ENCODE measurements around the gene POLK. TPM values are rescaled to one million over a fixed set of nuclear protein-coding genes. Genes with fewer than 3 reads are reported as not detected.
A peak's percentile ranks its signal among the peaks of the same experiment; 100 is the strongest.
"Not testable (repeated sequence)": the region's sequence is repeated elsewhere in the genome, so short reads cannot be mapped to it uniquely, and the experiment has no call there.

POLK gene
- total RNA-seq, 1 donor from 2014 or later = 40.4 TPM

GRCh38 chr5:75521195-75521594 lies 9.5 kb downstream of the POLK start:
- Mint-ChIP-seq H3K4me3 (no peak overlapping the region), H3K4me1 (peaks cover 55% of the 10 kb centered on the region), H3K36me3 (ENCODE audit: low read depth) (peaks cover 54% of the 10 kb centered on the region), H3K27ac (no peak overlapping the region), H3K27me3 (no peaks in the 10 kb centered on the region), H3K9me3 (peaks cover 21% of the 10 kb centered on the region)
- no peak for DNase-seq
- intact Hi-C loops (cut with micrococcal nuclease) = no loop called here

- Mint-ChIP-seq H3K27ac (peak overlapping the region; percentile 75), H3K9me3 (peaks cover 21% of the 10 kb centered on the region), H3K4me1 (peaks cover 52% of the 10 kb centered on the region), H3K27me3 (no peaks in the 10 kb centered on the region), H3K36me3 (ENCODE audit: low read depth) (peaks cover 52% of the 10 kb centered on the region), H3K4me3 (peak overlapping the region; percentile 7)
- no peak for DNase-seq
- intact Hi-C loops (cut with micrococcal nuclease) = no loop called here
Measured at GRCh38 chr5:75522025-75522424, 10.3 kb downstream of the POLK start.

- intact Hi-C loops (cut with micrococcal nuclease) = no loop called here
- H3K4me3 Mint-ChIP-seq = no peak overlapping the region
- H3K27ac Mint-ChIP-seq = no peak overlapping the region
- DNase-seq = no peak
- H3K4me1 Mint-ChIP-seq = peaks cover 52% of the 10 kb centered on the region
- H3K27me3 Mint-ChIP-seq = no peaks in the 10 kb centered on the region
- peaks cover 21% of the 10 kb centered on the region for H3K9me3 Mint-ChIP-seq
- peaks cover 50% of the 10 kb centered on the region for H3K36me3 Mint-ChIP-seq (ENCODE audit: low read depth)
Measured at GRCh38 chr5:75522542-75522941, 10.9 kb downstream of the POLK start.

GRCh38 chr5:75523275-75523674 lies 11.6 kb downstream of the POLK start:
- Mint-ChIP-seq H3K27ac (no peak overlapping the region), H3K4me1 (peaks cover 48% of the 10 kb centered on the region), H3K36me3 (ENCODE audit: low read depth) (peaks cover 42% of the 10 kb centered on the region), H3K4me3 (peak overlapping the region; percentile 53), H3K27me3 (no peaks in the 10 kb centered on the region), H3K9me3 (peaks cover 21% of the 10 kb centered on the region)
- intact Hi-C loops (cut with micrococcal nuclease) = no loop called here
- no peak for DNase-seq

GRCh38 chr5:75524071-75524470 lies 12.4 kb downstream of the POLK start:
- H3K27ac Mint-ChIP-seq = peak overlapping the region; percentile 80
- no peak for DNase-seq
- peaks cover 15% of the 10 kb centered on the region for H3K9me3 Mint-ChIP-seq
- H3K27me3 Mint-ChIP-seq = no peaks in the 10 kb centered on the region
- peaks cover 44% of the 10 kb centered on the region for H3K4me1 Mint-ChIP-seq
- H3K4me3 Mint-ChIP-seq = peak overlapping the region; percentile 53
- peaks cover 40% of the 10 kb centered on the region for H3K36me3 Mint-ChIP-seq (ENCODE audit: low read depth)
- intact Hi-C loops (cut with micrococcal nuclease) = loop anchor here (1.0 kb wide), 2 partner anchors 12 to 43 kb away; no protein-coding TSS in a partner anchor

GRCh38 chr5:75524591-75524990 lies 12.9 kb downstream of the POLK start:
- Mint-ChIP-seq H3K9me3 (peaks cover 9% of the 10 kb centered on the region), H3K36me3 (ENCODE audit: low read depth) (peaks cover 36% of the 10 kb centered on the region), H3K27ac (no peak overlapping the region), H3K27me3 (no peaks in the 10 kb centered on the region), H3K4me3 (no peak overlapping the region), H3K4me1 (peaks cover 41% of the 10 kb centered on the region)
- no peak for DNase-seq
- intact Hi-C loops (cut with micrococcal nuclease) = loop anchor here (1.0 kb wide), 2 partner anchors 12 to 43 kb away; no protein-coding TSS in a partner anchor

GRCh38 chr5:75525344-75525743 lies 13.7 kb downstream of the POLK start:
- intact Hi-C loops (cut with micrococcal nuclease) = no loop called here
- Mint-ChIP-seq H3K9me3 (peaks cover 5% of the 10 kb centered on the region), H3K36me3 (ENCODE audit: low read depth) (peaks cover 32% of the 10 kb centered on the region), H3K27me3 (no peaks in the 10 kb centered on the region), H3K27ac (peak overlapping the region; percentile 21), H3K4me3 (no peak overlapping the region), H3K4me1 (peaks cover 40% of the 10 kb centered on the region)
- DNase-seq = no peak

- peaks cover 26% of the 10 kb centered on the region for H3K36me3 Mint-ChIP-seq (ENCODE audit: low read depth)
- intact Hi-C loops (cut with micrococcal nuclease) = no loop called here
- no peak overlapping the region for H3K4me3 Mint-ChIP-seq
Measured at GRCh38 chr5:75526070-75526469, 14.4 kb downstream of the POLK start.

GRCh38 chr5:75529185-75529584 lies 17.5 kb downstream of the POLK start:
- no peak for DNase-seq
- Mint-ChIP-seq H3K4me1 (peaks cover 28% of the 10 kb centered on the region), H3K4me3 (no peak overlapping the region), H3K36me3 (ENCODE audit: low read depth) (peaks cover 31% of the 10 kb centered on the region), H3K27me3 (no peaks in the 10 kb centered on the region), H3K27ac (no peak overlapping the region), H3K9me3 (peaks cover 6% of the 10 kb centered on the region)
- intact Hi-C loops (cut with micrococcal nuclease) = no loop called here

More at GRCh38 chr5:75526070-75526469, 14.4 kb downstream of the POLK start:
- DNase-seq = no peak
- H3K4me1 Mint-ChIP-seq = peaks cover 40% of the 10 kb centered on the region
- H3K27ac Mint-ChIP-seq = no peak overlapping the region
- peaks cover 2% of the 10 kb centered on the region for H3K9me3 Mint-ChIP-seq
- no peaks in the 10 kb centered on the region for H3K27me3 Mint-ChIP-seq

- Mint-ChIP-seq H3K4me3 (no peak overlapping the region), H3K36me3 (ENCODE audit: low read depth) (peaks cover 47% of the 10 kb centered on the region), H3K27me3 (no peaks in the 10 kb centered on the region), H3K27ac (no peak overlapping the region), H3K9me3 (peaks cover 15% of the 10 kb centered on the region), H3K4me1 (peaks cover 18% of the 10 kb centered on the region)
- intact Hi-C loops (cut with micrococcal nuclease) = no loop called here
- DNase-seq = no peak
Measured at GRCh38 chr5:75532190-75532589, 20.5 kb downstream of the POLK start.

GRCh38 chr5:75533716-75534115 lies 22.0 kb downstream of the POLK start:
- H3K9me3 Mint-ChIP-seq = peaks cover 15% of the 10 kb centered on the region
- peaks cover 47% of the 10 kb centered on the region for H3K36me3 Mint-ChIP-seq (ENCODE audit: low read depth)
- H3K27ac Mint-ChIP-seq; H3K4me3 Mint-ChIP-seq; DNase-seq; intact Hi-C loops (cut with micrococcal nuclease); H3K27me3 Mint-ChIP-seq: not testable (repeated sequence)
- peaks cover 18% of the 10 kb centered on the region for H3K4me1 Mint-ChIP-seq

- Mint-ChIP-seq H3K9me3 (peaks cover 15% of the 10 kb centered on the region), H3K27ac (no peak overlapping the region), H3K27me3 (no peaks in the 10 kb centered on the region), H3K4me1 (peaks cover 15% of the 10 kb centered on the region), H3K4me3 (no peak overlapping the region), H3K36me3 (ENCODE audit: low read depth) (peaks cover 43% of the 10 kb centered on the region)
- intact Hi-C loops (cut with micrococcal nuclease) = no loop called here
- no peak for DNase-seq
Measured at GRCh38 chr5:75534734-75535133, 23.0 kb downstream of the POLK start.

- no peaks in the 10 kb centered on the region for H3K27me3 Mint-ChIP-seq
- H3K4me3 Mint-ChIP-seq = no peak overlapping the region
- H3K36me3 Mint-ChIP-seq (ENCODE audit: low read depth) = peaks cover 45% of the 10 kb centered on the region
- DNase-seq = no peak
- no peak overlapping the region for H3K27ac Mint-ChIP-seq
- intact Hi-C loops (cut with micrococcal nuclease) = no loop called here
- H3K4me1 Mint-ChIP-seq = peaks cover 13% of the 10 kb centered on the region
- peaks cover 15% of the 10 kb centered on the region for H3K9me3 Mint-ChIP-seq
Measured at GRCh38 chr5:75536147-75536546, 24.5 kb downstream of the POLK start.

- H3K27me3 Mint-ChIP-seq = no peaks in the 10 kb centered on the region
- intact Hi-C loops (cut with micrococcal nuclease) = no loop called here
- H3K36me3 Mint-ChIP-seq (ENCODE audit: low read depth) = peaks cover 44% of the 10 kb centered on the region
- DNase-seq = no peak
- peaks cover 15% of the 10 kb centered on the region for H3K9me3 Mint-ChIP-seq
- peak overlapping the region; percentile 36 for H3K27ac Mint-ChIP-seq
- H3K4me3 Mint-ChIP-seq = no peak overlapping the region
- peaks cover 13% of the 10 kb centered on the region for H3K4me1 Mint-ChIP-seq
Measured at GRCh38 chr5:75536694-75537360, 25.1 kb downstream of the POLK start.

GRCh38 chr5:75538211-75538610 lies 26.5 kb downstream of the POLK start:
- H3K9me3 Mint-ChIP-seq = peaks cover 11% of the 10 kb centered on the region
- DNase-seq = no peak
- H3K27ac Mint-ChIP-seq = no peak overlapping the region
- no peak overlapping the region for H3K4me3 Mint-ChIP-seq
- H3K4me1 Mint-ChIP-seq = peaks cover 13% of the 10 kb centered on the region
- peaks cover 33% of the 10 kb centered on the region for H3K36me3 Mint-ChIP-seq (ENCODE audit: low read depth)
- H3K27me3 Mint-ChIP-seq = no peaks in the 10 kb centered on the region
- intact Hi-C loops (cut with micrococcal nuclease) = no loop called here
